GM12878 (cell line): ENCODE results near the gene CCDC54. TPM values are rescaled to one million over a fixed set of nuclear protein-coding genes. Genes with fewer than 3 reads are reported as not detected.
A peak's percentile ranks its signal among the peaks of the same experiment; 100 is the strongest.

Experiments used
- ATAC-seq: fragments of 200-7000 bp; cut with Tn5 transposase; 3 replicates; pipeline ENCODE4 v1.9.1; 2020; ENCODE audit warnings: mild to moderate bottlenecking, moderate library complexity
- BruUV-seq: library from RNA; stranded (reverse); fragments of 400-500 nt; replicated peaks from 2 replicates; lab custom pipeline; 2021; lab: Mats Ljungman, UMichigan
- CTCF ChIA-PET: fragments of 300-600 bp; sonication (Branson Sonifier 250); formaldehyde crosslinking; extraction: SDS; loops from one replicate; lab custom pipeline; 2021; ENCODE audit warnings: inconsistent platforms; lab: Yijun Ruan, JAX
- POLR2A ChIA-PET: fragments of 350-600 bp; formaldehyde crosslinking; extraction: SDS; loops from one replicate; lab custom pipeline; 2021; ENCODE audit warnings: inconsistent platforms; lab: Charles Lee
- RAD21 ChIA-PET: fragments of 300-600 bp; sonication (Branson Sonifier 250); formaldehyde crosslinking; loops from one replicate; lab custom pipeline; 2023; ENCODE audit warnings: antibody characterized with exemption; ENCODE audit not compliant: unreplicated experiment; lab: Charles Lee
- SMC1A ChIA-PET: fragments of 300-600 bp; sonication (Branson Sonifier 250); formaldehyde crosslinking; loops from one replicate; lab custom pipeline; 2023; ENCODE audit not compliant: unreplicated experiment, uncharacterized antibody; lab: Charles Lee
- DNase-seq: peaks from one replicate; pipeline ENCODE4 v3.0.0-alpha.2; 2011; ENCODE audit warnings: low read depth, low spot score
- FAIRE-seq: peaks from 3 replicates; lab custom pipeline; 2011; peaks lifted over from hg19 to GRCh38; lab: Jason Lieb, UNC
- H2AFZ ChIP-seq: 2 replicates; pipeline ENCODE4 v1.6.0; 2011; ENCODE audit warnings: low read depth, low read length, control low read depth; ENCODE audit not compliant: control insufficient read depth
- H3K27ac ChIP-seq: 2 replicates; pipeline ENCODE4 v1.5.1; 2011; ENCODE audit warnings: control low read depth; ENCODE audit not compliant: control insufficient read depth, insufficient read depth
- H3K27me3 ChIP-seq, 2 experiments: replicated peaks in 1 of 2; 2 replicates each; pipeline versions ENCODE4 v1.6.0 to v1.6.1; 2011; ENCODE audit warnings: low read length in 1 of 2; ENCODE audit not compliant: control insufficient read depth in 2 of 2, insufficient read depth in 2 of 2
- H3K36me3 ChIP-seq, 2 experiments: 2 replicates each; pipeline ENCODE4 v1.5.1; 2011; ENCODE audit warnings: low read length in 1 of 2; ENCODE audit not compliant: control insufficient read depth in 2 of 2, insufficient read depth in 2 of 2
- H3K4me1 ChIP-seq: 2 replicates; pipeline ENCODE4 v1.6.1; 2011; ENCODE audit warnings: mild to moderate bottlenecking, low read length, moderate library complexity, mixed read lengths; ENCODE audit not compliant: control insufficient read depth, insufficient read depth
- H3K4me2 ChIP-seq: 2 replicates; pipeline ENCODE4 v1.6.0; 2011; ENCODE audit warnings: control low read depth; ENCODE audit not compliant: control insufficient read depth, insufficient read depth
- H3K4me3 ChIP-seq: fragments of 200-600 bp; sonication (generic); 2 replicates; pipeline ENCODE4 v1.5.1; 2016
- H3K79me2 ChIP-seq: 2 replicates; pipeline ENCODE4 v1.6.0; 2011; ENCODE audit warnings: low read length; ENCODE audit not compliant: control insufficient read depth, insufficient read depth
- H3K9ac ChIP-seq: 2 replicates; pipeline ENCODE4 v1.8.0; 2011; ENCODE audit warnings: low read length, control low read depth, mixed read lengths; ENCODE audit not compliant: control insufficient read depth, insufficient read depth
- H3K9me3 ChIP-seq: replicated peaks from 3 replicates; pipeline ENCODE4 v1.5.1; 2011; ENCODE audit warnings: mild to moderate bottlenecking, low read length; ENCODE audit not compliant: control insufficient read depth, insufficient read depth
- H4K20me1 ChIP-seq: 2 replicates; pipeline ENCODE4 v1.6.0; 2011; ENCODE audit not compliant: control insufficient read depth, insufficient read depth
- BCL11A ChIP-seq: IDR thresholded peaks from 2 replicates; pipeline ENCODE4 v1.6.1; 2011; ENCODE audit warnings: low read depth, low read length
- E2F4 ChIP-seq: IDR thresholded peaks from 2 replicates; pipeline ENCODE4 v1.6.1; 2012; ENCODE audit warnings: low read depth, low read length, improper control_type of control experiment
- ELK1 ChIP-seq: IDR thresholded peaks from 2 replicates; pipeline ENCODE4 v1.6.1; 2012; ENCODE audit warnings: low read depth, low read length, improper control_type of control experiment
- MEF2A ChIP-seq: IDR thresholded peaks from 2 replicates; pipeline ENCODE4 v1.6.1; 2011; ENCODE audit warnings: low read depth, mild to moderate bottlenecking, low read length, moderate library complexity; ENCODE audit not compliant: insufficient read depth
- SPI1 ChIP-seq: IDR thresholded peaks from 2 replicates; pipeline ENCODE4 v1.6.1; 2011; ENCODE audit warnings: low read depth, mild to moderate bottlenecking, low read length, moderate library complexity, borderline replicate concordance; ENCODE audit not compliant: insufficient read depth
- SUPT20H ChIP-seq: IDR thresholded peaks from 2 replicates; pipeline ENCODE4 v1.6.1; 2011; ENCODE audit warnings: low read depth, mild to moderate bottlenecking, low read length, moderate library complexity, borderline replicate concordance; ENCODE audit not compliant: control insufficient read depth
- TCF12 ChIP-seq: IDR thresholded peaks from 2 replicates; pipeline ENCODE4 v1.6.1; 2011; ENCODE audit warnings: low read depth, mild to moderate bottlenecking, low read length
- YY1 ChIP-seq: IDR thresholded peaks from 2 replicates; pipeline ENCODE4 v1.6.1; 2011; ENCODE audit warnings: low read depth, mild to moderate bottlenecking, low read length
- ZNF687 ChIP-seq: fragments of 450-650 bp; IDR thresholded peaks from 2 replicates; pipeline ENCODE4 v1.6.1; 2017; ENCODE audit warnings: mild to moderate bottlenecking, moderate library complexity
- ZZZ3 ChIP-seq: IDR thresholded peaks from 2 replicates; pipeline ENCODE4 v1.6.1; 2011; ENCODE audit warnings: low read depth; ENCODE audit not compliant: control insufficient read depth, insufficient read length
- WGBS: methylation state at CpG from one replicate; pipeline ENCODE4 v1.1.6; 2016; ENCODE audit warnings: low lambda C conversion rate; ENCODE audit not compliant: insufficient replicate concordance, insufficient coverage; ENCODE audit errors: missing lambda C conversion rate; 5-methylcytosine and 5-hydroxymethylcytosine counted together
- in situ Hi-C: fragments of 300-500 bp; cut with MboI; formaldehyde crosslinking; loops from 9 replicates; pipeline ENCODE4 v1.14.3; 2018; ENCODE audit warnings: mixed read lengths
- intact Hi-C: fragments of 100-400 bp; cut with micrococcal nuclease; formaldehyde crosslinking; loops from one replicate; pipeline ENCODE4 v1.14.2; 2022; ENCODE audit not compliant: unreplicated experiment
- polyA plus RNA-seq, 11 experiments: library from polyadenylated mRNA; depleted of rRNA in 4 of 11; unstranded in 6 of 11; stranded (reverse) in 5 of 11; fragments of >200 nt; fragmentation: Nextera tagmentation in 4 of 11; fragmentation: Illumina TruSeq in 1 of 11; extraction: Ambion mirVana in 4 of 11; extraction: Trizol in 1 of 11; gene quantifications; 1 replicate in 1 of 11; 2 replicates in 10 of 11; pipeline versions ENCODE4 v1.2.1 to v1.2.3, GENCODE V29; 2011 to 2016; ENCODE audit warnings: inconsistent platforms in 2 of 11, missing spikeins in 2 of 11, low read depth in 1 of 11
- total RNA-seq, 4 experiments: library from RNA; depleted of rRNA in 3 of 4; stranded (reverse); fragments of >200 nt in 3 of 4; fragmentation: Illumina TruSeq in 1 of 4; extraction: Trizol in 1 of 4; gene quantifications; 2 replicates each; pipeline versions ENCODE4 v1.2.1 to v1.2.3, GENCODE V29; 2013 to 2021

CCDC54 gene
- total and polyA plus RNA-seq, 10 of the 15 experiments (the other 5 are each of a cell fraction or from before 2014, with no cell fraction given) = not detected

GRCh38 chr3:107425033-107425432 lies 47.8 kb downstream of the CCDC54 start:
- ChIA-PET RAD21 (no interaction called here), SMC1A (interaction anchor here (0.9 kb wide), 1 partner anchor 153 kb away, joined by 4 read pairs; no protein-coding TSS in a partner anchor), CTCF (no interaction called here), POLR2A (no interaction called here)
- no peak for TF ChIP-seq ZZZ3
- TF ChIP-seq SPI1 = peak; percentile 49
- H3K27me3 ChIP-seq = no peaks in the 10 kb centered on the region; a peak in 1 of 4 replicates
- H3K27ac ChIP-seq = no peak overlapping the region
- ATAC-seq = no peak; the same call in 1 of the 3 replicates
- no peaks in the 10 kb centered on the region for H3K36me3 ChIP-seq
- H3K4me3 ChIP-seq = no peak overlapping the region
- DNase-seq = no peak
- H3K4me1 ChIP-seq = no peaks in the 10 kb centered on the region
- no peaks in the 10 kb centered on the region for H4K20me1 ChIP-seq
- H3K9ac ChIP-seq = no peak overlapping the region
- H3K9me3 ChIP-seq = no peaks in the 10 kb centered on the region
- H3K4me2 ChIP-seq = no peak overlapping the region
- intact Hi-C loops (no loop called here), in situ Hi-C loops (no loop called here)
- H3K79me2 ChIP-seq = no peaks in the 10 kb centered on the region
- FAIRE-seq = no peak
- no peak overlapping the region for H2AFZ ChIP-seq
- BruUV-seq = no TSS peak

GRCh38 chr3:107426223-107426622 lies 49.0 kb downstream of the CCDC54 start:
- RAD21 ChIA-PET = no interaction called here
- TF ChIP-seq YY1 (no peak), TCF12 (no peak), ELK1 (no peak), E2F4 (no peak), SUPT20H (no peak), BCL11A (no peak), MEF2A (no peak), ZNF687 (no peak)

More at GRCh38 chr3:107426223-107426622, 49.0 kb downstream of the CCDC54 start:
- ATAC-seq = no peak
- intact Hi-C loops = no loop called here
- no peaks in the 10 kb centered on the region for H3K9me3 ChIP-seq
- no peak for FAIRE-seq
- H3K36me3 ChIP-seq = no peaks in the 10 kb centered on the region
- DNase-seq = no peak
- ChIA-PET POLR2A (interaction anchor here (0.6 kb wide), 1 partner anchor 36 kb away, joined by 5 read pairs; no protein-coding TSS in a partner anchor), SMC1A (interaction anchor here (0.9 kb wide), 1 partner anchor 154 kb away, joined by 4 read pairs; no protein-coding TSS in a partner anchor), CTCF (no interaction called here)
- no peak overlapping the region for H2AFZ ChIP-seq
- H3K9ac ChIP-seq = no peak overlapping the region
- 37% methylated on average over 3 of the region's 3 CpGs for WGBS
- H3K27ac ChIP-seq = no peak overlapping the region
- no peaks in the 10 kb centered on the region for H4K20me1 ChIP-seq
- no peak overlapping the region for H3K4me2 ChIP-seq
- no peak overlapping the region for H3K4me3 ChIP-seq
- no peaks in the 10 kb centered on the region for H3K4me1 ChIP-seq
- H3K79me2 ChIP-seq = no peaks in the 10 kb centered on the region
- no TSS peak for BruUV-seq
- peaks cover 0 to 3% of the 10 kb centered on the region in 2 experiments; a peak in 2 of 4 replicates for H3K27me3 ChIP-seq
- in situ Hi-C loops = no loop called here
